Activated CD4-positive, CD25-positive, alpha-beta regulatory T cell treated with anti-CD3 and anti-CD28 coated beads, Interleukin-2, amount 50 U/mL, for 24 hours (primary cell): Measurements from ENCODE around the gene PTGR3.

Experiments used
- ATAC-seq, 2 donors: fragments of 150-1000 bp; cut with Tn5 transposase; one replicate each; pipeline ENCODE4 v1.10.0; 2021; ENCODE audit warnings: mild to moderate bottlenecking in 1 of 2, moderate library complexity in 1 of 2

The PTGR3 gene

GRCh38 chr18:75209129-75209950 is at the start of gene PTGR3:
Gene PTGR3 (minus strand): TSS chr18:75209139. CDS start chr18:75209058, 81 bp downstream.
- ATAC-seq = peak; percentile 58 to 62

GRCh38 chr18:75257605-75258004 is 48.7 kb upstream of the PTGR3 start:
- ATAC-seq = no peak

DNA sequence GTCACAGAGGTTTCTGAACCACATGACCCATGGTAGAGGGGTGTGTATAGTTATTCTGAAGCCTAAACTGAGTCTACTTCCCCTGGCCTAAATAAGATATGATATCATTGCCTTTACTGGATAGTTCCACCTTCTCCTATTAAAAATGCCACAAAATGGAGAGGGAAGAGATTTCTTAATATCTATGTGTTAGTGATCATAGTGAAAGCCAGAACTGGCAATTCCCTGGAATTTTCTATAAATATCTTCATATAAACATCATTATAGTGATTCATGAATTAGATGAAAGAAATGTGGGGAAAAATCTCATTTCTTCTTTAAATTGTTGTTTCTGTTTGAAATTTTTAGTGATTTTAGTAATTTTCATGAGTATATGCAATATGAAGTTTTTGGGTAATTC is 47.4 kb upstream of the PTGR3 start:
- ATAC-seq = no peak

DNA sequence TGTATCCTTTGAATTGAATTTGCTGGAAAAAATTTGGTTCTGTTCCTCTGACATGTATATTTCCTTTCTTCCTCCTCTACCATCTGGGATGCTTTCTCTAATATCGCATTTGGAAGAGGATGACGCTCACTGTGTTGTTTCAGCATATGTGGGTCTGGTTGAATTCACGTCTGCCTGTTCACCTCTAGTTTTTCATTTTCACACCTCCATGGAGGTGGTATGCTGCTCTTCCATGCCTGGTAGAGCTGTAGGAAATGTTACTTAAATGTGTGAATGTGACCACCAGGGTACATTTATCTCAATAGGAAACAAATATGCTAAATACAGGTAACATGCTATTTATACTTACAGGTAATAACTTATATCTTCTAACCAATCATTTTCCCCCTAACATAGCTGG is 46.2 kb upstream of the PTGR3 start:
- no peak for ATAC-seq

DNA sequence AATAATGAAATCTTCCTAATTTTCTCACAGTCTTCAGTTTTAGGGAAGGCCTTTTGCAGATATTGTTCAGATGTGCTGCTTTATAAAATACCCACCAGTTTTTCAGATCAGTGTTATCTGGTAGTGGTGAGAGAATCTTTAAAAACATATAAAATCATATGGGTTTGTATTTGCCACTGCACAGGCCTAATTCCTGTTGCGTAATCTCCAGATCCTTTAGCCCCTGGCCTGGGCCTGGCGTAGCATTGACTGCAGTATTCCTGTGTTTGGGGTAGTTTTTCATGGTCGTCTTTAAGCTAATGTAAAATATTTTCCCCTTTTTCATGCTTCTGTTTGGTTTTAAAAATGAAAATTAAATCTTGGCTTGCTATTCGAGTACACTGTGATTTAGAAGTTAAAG is 44.8 kb upstream of the PTGR3 start:
- no peak for ATAC-seq

- no peak for ATAC-seq
Measured at GRCh38 chr18:75253043-75253442, 44.1 kb upstream of the PTGR3 start.

- no peak for ATAC-seq
Measured at GRCh38 chr18:75252136-75252535, 43.2 kb upstream of the PTGR3 start.

DNA sequence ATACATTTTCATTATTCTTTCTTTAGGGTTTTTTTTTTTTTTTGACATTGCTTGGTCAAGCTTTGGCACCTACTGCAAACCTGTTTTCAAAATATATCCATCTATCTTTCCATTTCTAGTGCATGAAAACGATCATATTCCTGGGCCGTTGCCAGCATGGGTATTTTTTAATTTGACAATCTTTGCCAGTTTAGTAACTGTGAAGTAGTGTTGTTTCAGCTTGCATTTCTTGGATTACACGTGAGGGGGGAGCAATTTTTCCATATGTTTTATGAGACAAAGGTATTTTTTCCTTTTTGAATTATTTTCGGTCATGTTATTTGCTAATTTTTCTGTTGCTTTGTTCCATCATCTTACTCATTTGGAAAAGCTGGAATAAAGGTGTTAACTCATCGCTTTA is 42.5 kb upstream of the PTGR3 start:
- ATAC-seq = no peak

DNA sequence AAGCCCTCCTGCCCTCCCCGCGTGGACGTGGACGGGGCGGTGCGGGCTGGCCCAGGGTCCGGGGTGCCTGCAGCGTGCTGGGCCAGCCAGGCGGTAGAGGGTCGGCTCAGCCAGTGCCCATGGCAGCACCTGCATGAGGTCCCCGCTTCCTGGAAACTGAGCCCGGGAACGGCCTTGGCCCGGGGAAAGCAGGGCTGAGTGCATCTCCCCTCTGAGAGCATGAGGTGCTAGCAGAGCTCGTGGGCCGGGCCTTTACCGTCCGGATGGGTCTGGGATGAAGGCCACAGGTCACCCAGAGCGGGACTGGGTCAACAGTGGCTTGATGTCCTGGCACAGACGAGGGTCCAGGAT is 41.5 kb upstream of the PTGR3 start:
- no peak for ATAC-seq

GRCh38 chr18:75249672-75250470 is 40.9 kb upstream of the PTGR3 start:
- ATAC-seq = no peak

- ATAC-seq = no peak
Measured at GRCh38 chr18:75249175-75249518, 40.2 kb upstream of the PTGR3 start.

GRCh38 chr18:75248426-75249174 is 39.7 kb upstream of the PTGR3 start:
- no peak for ATAC-seq

- peak in 1 of 2 donors; percentile 38 for ATAC-seq
Measured at GRCh38 chr18:75247611-75248421, 38.9 kb upstream of the PTGR3 start.

GRCh38 chr18:75246721-75247610 is 38.0 kb upstream of the PTGR3 start:
- no peak for ATAC-seq

- ATAC-seq = no peak
Measured at GRCh38 chr18:75244351-75245313, 35.7 kb upstream of the PTGR3 start.

DNA sequence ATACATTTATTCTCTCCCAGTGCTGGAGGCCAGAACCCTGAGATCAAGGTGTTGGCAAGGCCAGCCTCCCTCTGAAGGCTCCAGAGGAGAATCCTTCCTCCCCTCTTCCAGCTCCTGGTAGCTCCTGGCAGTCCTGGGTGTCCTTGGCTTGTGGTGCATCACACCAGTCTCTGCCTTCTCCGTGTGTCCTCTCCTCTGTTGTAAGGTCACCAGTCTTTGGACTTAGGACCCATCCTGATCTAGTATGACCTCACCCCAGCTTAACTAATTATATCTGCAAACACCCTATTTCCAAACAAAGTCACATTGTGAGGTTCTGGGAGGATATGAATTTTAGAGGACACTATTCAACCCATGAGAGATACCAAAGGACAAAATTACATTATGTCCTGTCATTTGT is 32.8 kb upstream of the PTGR3 start:
- ATAC-seq = no peak

GRCh38 chr18:75240433-75240832 is 31.5 kb upstream of the PTGR3 start:
- ATAC-seq = no peak

DNA sequence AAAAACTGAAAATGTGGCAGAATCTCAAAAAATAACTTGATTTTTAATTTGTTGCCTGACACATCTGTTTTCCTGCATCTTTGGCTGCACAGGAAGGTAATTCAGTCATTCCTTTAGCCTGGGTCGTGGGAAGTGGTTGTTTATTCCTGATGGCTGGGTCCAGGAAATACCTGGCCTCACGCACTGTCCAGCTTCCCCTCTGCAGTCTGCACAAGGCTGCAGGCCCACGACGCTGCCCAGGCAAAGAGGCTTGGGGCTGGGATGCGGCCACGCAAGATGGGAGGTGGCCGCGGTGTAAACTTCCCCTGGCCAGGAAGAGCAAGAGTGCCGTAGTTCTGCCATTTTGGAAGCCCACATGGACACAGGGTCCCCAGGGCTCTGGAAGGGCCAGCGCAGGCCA is 29.8 kb upstream of the PTGR3 start:
- no peak for ATAC-seq

DNA sequence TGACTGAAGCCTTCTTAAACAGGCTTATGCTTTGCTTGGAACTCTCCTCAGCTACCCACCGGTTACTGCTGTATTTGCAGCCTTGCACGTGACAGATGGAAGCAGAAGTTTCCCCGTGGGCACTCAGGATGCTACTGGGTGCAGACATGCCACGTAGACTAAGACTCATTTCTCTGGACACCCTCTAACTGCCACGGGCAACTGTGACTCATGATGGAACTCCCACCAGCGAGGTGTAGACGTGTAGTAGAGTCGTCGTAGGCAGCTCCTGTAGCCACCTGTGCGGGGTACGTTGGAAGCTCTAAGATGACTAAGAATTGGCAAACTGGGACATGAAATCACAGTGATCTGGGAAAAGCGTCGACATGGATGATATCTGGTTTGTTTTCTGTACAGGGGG is 29.2 kb upstream of the PTGR3 start:
- ATAC-seq = no peak

GRCh38 chr18:75235896-75236295 is 27.0 kb upstream of the PTGR3 start:
- ATAC-seq = no peak
